GM19238 (cell line): Measurements from ENCODE around the gene TMEM108.

Experiments
- DNase-seq: peaks from one replicate; pipeline ENCODE4 v3.0.0; 2011; ENCODE audit warnings: low spot score; ENCODE audit not compliant: insufficient read length

TMEM108 gene

DNA sequence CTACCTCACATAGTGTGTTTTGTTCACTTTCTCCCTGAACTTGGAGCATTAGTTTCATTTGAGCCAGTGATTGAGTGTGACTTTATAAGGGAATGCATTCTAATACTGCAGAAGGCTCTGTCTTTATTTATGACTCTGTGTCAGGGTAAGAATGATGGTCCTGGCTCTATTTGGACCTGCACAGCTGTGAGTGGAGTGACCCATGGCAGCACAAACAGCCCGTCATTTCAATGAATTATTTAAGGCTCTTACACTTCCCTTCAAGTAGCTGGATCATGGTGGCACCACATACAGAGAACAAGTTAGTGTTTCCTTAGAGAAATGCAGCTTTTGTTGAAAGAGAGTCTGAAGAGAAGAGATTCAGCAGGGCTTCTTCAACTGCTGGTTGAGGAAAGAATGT, 16.4 kb downstream of the TMEM108 start:
- DNase-seq: no peak

DNA sequence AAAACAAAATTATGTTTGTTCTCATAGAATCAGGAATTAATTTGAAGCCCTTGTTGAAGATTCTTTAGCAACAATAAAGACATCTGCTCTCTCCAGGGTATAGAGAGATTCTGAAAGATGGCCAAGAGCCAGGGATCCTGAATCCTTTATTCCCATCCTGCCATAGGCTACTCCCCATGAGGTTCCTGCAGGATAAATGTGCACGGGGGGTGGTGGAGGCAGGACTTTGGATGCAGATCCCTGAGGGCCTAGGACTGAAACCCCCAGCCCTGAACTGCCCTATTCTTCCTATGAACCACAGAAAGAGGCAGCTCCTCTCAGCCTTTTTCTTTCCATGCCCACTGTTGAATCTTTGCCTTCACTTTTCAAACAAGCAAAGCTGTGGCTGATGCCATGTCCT, 17.1 kb downstream of the TMEM108 start:
- DNase-seq: no peak

DNA sequence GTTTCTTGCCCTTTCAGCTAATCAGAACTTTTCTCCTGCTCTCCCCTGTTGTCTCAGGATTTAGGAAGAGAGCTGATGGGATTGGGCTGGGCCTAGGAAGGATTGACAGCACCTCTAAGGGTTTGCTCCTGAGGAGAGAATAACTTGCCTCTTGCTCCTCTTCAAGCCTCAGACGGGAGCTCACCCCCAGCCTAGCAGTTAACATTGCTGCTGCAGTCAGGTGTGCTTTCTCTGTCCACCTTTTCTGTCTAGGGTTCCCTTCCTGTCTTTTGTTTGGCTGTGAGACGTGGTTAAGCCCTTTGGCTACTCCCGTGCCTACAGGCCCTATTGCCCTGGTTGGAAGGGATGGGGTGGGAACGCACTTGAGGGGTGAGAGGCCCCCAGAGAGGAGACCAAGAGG, 20.1 kb downstream of the TMEM108 start:
- DNase-seq: no peak

DNA sequence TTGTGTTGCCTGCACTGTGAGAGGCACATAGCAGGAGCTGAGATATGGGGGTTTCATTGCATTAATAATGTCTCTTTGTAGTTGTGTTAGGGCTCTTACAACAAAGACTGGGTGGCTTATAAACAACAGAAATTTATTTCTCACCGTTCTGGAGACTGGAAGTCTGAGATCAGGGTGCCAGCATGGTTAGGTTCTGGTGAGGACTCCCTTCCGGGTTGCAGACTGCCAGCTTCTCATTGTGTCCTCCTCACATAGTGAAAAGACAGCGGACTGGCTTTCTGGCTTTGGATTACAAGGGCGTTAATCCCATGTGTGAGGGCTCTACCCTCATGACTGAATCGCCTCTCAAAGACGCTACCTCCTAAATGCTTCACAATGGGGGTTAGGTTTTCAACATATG, 20.6 kb downstream of the TMEM108 start:
- DNase-seq: no peak

DNA sequence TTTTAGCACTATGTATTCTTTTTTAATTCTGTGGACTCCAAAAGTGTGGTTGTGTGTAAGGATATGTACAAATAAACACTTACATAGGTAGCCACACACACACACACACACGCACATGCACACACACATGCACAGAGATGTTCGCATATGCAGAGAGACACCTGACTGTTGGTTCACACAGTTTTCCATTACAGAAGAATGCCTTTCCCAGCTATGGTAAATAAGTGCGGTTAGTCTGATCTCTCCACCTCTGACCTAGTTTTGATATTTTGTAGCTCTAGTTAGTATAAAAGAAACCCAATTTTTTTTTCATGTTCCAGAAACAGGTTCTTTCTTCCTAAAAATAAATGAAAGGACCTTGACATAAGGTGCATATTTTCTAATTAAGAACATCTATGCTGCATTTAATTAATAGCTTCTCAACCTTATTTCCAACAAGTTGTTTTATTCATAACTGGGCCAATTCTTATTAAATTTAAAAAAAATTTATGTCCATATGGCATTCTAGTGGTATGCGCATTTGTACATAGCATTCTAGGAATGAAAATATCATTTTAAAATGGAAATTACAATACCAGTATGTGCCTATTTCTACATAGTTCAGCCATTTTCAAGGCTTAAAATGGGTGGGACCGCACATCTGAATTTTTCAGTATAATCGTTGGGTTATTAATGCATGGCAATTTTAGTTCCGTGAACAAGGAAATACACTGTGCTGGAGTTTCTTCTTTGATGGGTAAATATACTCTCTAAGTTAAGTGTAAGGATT, 27.2 kb downstream of the TMEM108 start:
- DNase-seq: no peak

DNA sequence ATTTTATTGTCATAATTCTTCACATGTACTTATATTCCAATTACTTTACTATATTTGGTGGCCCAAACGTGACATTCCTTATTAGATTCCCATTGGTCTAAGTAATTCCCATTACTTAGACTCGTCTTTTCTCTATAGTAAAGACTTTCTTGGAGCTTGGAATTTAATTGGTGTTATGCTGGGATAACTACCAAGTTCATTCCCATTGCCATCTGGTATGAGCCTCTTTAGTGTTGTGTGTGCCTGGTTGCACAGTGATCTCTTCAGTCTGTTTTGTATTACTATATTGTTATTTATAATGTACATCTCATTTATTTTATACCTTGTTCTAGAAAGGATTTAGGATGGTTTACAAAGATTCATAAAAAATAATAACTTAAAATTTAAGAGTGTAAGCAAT, 27.8 kb downstream of the TMEM108 start:
- no peak for DNase-seq

DNA sequence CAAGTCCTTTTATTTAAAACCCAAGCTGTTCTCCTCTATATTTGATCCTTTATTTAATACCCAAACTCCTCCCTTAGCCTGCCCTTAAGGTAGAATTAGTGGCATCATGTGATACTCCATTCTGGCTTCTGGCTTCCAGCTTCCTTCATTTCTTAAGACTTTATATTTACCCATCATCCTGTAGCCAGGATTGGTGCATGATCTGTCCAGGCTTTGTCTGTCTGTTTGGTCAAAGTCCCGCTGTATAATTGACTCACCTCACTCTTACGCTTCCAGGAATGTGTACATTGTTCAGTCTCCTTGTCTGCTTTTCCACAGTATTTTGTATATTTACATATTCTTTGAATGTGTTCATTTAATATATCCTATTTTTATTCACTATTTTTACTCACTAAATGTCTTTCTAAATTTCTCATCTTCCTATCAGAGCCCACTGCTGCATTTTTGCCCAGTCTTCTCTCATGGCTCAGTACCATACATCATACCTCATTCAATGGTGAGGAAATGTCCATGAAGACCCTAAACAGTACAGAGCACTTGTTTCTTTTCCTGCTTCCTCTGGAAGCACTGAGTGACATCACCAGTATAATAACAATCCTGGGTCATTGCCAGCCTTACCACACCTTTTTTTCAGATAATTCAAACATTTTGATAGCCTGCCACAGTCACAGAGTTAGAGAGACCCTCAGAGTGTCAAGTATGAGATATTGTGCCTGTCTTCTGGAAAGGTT, 31.5 kb downstream of the TMEM108 start:
- DNase-seq: no peak

DNA sequence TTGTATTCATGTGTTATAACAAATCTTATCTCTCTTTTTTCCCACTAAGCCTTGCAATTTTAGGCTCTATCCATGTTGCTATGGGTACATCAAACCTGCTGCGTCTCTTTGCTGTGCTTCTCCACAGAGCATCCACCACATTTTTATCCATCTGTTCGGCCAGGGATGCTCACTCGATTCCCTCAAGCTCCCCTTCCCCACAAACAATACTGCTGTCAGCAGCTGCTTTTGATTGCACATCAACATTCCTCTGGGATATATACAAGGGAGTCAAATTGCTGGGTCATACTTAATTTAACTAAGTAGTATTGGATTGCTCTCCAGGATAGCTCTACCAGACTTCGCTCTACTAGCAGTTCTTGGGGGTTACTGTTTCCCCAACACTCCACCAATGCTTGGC, 36.8 kb downstream of the TMEM108 start:
- no peak for DNase-seq

DNA sequence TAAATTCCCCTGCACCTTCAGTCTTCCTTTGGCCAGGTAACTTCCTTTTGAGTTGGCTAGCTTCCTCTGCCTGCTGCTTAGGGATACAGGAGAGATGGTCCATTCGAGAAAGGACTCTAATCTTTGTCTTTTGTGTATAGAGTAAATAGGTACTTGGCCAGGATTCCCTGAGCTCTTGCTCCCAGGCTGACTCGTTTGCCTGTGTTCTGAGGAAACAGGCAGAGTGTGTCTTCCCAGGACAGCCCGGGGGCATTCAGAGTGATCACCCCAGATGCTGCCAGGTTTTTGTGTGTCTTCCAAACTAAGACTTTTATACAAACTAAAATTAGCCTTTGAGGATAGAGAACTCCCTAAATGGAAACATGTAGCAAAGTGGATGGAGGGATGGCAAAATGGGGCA, 39.5 kb downstream of the TMEM108 start:
- no peak for DNase-seq

DNA sequence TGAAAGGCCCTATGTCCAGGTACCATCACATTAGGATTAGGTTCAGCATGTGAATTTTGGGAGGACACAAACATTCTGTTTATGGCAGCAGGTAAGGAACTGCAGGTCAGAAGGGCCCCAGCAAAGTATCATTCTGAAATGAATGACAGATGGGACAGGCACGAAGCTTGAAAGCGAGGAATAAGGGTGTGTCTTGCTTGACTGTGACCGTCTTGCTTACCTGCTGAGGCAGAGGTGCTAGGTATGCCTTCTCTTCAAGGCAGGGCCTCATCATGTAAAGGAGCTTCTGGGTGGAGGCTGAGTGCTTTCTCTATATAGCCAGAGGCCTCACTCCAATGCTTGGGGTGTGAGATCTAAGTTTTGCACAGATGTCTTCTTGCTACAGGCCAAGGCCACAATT, 41.4 kb downstream of the TMEM108 start:
- no peak for DNase-seq

DNA sequence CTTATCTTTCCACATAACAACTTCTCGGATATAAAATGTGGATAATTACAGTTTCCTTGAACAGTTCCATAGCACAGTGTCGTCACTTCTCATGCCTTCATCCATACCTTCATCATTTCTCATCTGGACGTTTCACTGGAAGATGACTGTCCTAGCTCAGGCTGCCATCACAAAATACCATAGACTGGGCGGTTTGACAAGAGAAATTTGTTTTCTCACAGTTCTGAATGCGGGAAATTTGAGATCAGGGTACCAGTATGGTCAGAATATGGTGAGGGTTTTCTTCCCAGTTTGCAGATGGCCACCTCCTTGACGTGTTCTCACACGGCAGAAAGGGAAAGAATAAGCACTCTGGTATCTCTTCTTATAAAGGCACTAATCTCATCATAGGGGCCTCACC, 42.8 kb downstream of the TMEM108 start:
- no peak for DNase-seq

DNA sequence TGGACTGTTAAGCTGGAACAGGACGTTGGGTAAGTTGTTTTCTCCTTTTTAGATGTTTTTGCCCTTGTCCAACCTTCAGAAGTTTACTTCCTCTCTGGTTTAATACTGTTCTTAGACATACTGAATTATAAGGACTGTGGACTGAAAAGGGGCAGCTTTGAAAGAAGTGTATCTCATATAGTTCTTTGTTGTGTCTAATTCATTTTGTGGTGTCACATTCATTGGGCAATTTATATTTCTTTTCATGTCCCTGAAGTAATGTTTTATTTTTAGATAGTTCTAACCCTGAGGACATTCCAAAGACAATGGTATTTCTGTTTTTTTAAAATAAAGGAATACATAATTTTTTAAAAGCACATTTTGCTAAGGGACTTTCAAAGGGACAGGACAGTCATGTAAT, 45.2 kb downstream of the TMEM108 start:
- DNase-seq: no peak

DNA sequence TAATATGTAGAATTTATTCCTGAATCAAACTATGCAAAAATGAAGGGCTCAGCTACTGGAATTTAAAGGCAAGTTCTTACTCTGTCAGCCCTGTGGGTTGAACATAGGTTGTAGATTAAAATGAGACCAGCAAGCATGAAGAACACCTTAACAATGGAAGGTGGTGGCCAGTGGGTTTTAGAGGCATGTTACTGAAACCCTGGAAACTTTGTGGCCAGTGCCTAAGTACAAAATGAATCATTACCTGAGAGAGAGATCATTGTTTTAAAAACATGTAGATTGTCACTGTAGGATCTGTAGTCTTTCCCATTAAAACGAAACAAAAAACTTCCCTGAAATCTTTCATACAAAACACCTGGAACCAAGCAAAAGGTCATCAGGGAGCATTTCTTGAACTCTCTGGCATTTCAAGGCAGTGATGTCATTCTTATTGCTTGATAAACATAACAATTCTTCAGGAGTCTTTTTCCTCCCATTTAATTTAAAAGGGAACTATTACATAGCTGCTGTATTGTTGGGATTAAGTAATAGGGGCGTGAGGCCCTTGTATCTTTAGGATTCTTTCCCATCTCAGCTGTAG, 51.8 kb downstream of the TMEM108 start:
- no peak for DNase-seq

DNA sequence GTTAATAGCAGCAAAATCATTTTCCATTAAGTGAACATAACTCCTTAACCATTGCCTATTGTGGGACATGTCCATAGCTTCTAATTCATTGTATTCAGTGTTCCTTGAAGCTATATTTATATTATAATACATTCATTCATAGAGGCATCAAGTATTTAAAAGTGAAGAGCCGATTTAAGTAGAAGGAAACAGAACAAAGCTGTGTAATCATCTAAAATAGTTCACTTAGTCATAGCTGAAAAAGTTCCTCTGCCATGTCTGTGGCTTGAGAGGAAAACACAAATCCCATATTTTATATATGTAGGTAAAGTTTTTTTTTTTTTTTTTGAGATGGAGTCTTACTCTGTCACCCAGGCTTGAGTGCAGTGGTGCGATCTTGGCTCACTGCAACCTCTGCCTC, 54.5 kb downstream of the TMEM108 start:
- no peak for DNase-seq

DNA sequence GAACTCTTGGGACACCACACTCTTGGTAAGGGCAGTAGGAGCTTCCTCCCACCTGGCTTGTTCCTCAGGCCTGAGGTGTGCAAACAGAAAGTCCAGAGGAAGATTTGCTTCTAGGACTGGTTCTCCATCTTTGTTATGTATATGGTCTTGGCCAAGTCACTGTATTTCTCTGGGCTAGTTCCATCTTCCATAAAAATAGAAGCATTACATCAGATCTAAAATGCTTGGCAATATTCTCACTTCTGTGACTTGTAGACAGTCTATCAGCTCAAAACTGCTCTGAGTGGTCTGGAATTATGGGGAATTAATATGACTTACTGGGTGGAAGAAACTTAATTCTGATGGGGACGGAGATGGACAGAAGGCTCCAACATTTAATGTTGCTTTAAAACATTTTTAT, 55.2 kb downstream of the TMEM108 start:
- DNase-seq: no peak

DNA sequence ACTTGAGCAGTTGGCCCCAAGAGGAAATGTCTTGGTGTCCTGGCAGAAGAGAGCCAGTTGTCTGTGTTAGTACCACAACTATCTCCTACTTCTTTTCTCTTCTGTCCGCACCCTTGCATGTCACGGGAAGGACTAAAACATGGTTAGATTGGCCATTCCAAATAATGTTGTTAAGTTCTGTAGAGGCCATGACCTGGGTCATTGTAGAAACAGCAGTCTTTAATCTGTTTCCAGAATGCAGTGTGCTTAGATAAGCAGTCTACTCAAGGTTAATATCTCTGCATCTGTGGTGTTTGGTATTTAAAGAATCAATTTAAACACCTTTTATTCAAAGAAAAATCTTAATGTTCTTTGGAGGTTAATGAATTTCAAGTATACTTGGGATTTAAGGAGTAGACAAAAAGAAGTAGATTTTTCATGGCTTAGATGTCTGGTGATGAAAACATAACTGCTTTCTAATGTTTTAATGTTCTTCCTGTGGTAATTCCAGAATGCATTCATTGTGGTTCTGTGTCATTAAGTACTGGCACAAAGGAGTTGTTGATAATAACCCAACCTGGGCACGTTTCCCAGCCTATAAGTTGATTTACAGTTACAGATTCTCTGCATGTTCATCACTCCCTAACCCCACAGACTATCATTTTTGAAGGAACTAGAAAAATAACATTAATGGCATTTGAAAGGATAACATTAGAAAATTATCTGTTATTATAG, 58.9 kb downstream of the TMEM108 start:
- no peak for DNase-seq

DNA sequence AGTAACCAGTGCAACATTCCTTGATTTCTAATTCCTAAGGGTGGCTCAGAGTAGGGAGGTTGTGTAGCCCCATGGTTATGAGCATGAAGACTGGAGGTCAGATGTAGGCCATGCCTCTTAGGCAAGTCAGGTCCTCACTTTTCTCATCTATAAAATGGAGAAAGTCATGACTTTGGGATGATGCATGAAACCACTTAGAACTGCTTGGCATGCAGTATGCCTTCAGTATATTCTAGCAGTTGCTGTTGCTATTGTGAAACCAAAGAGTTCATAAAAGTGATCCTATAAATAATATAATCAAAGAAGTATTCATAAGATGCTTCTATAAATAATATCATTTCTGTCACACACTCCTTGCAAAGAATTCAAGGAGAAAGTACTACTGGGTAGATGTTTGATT, 65.5 kb downstream of the TMEM108 start:
- DNase-seq: no peak

DNA sequence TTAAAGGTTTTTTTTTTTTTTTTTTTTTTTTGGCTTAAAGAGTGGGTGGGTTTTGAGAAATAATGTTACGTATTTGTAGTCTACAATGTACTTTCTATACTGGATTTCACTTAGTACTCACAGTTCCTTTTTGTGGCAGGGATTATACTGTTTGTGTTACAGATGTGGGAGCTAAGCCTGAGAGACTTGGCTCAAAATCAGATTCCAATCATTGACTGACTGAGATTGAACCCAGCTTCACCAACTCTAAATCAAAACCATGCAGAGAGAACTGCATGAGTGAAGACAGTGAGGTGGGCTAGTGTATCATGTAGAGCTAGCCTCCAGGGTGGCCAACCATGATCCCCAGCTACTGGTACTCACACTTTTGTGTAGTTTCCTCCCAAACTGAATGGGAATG, 68.0 kb downstream of the TMEM108 start:
- no peak for DNase-seq

DNA sequence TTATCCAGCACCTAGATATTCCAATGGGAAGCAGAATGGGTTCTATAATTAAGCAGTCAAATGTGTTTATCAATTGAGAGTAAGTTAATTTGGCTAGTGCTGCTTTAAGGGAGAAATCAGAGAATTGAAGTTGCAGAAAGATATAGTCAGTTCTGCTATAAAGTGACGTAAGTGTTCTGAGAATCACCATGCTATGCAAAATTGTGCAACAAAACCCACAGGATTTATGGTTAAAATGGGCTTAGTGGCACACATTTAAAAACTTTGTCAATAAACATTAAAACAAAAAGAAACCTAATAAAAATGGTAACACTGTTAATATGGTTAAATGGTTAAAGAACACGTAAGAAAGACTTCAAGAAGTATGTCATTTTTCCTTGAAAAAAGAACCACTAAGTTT, 74.5 kb downstream of the TMEM108 start:
- DNase-seq: no peak

DNA sequence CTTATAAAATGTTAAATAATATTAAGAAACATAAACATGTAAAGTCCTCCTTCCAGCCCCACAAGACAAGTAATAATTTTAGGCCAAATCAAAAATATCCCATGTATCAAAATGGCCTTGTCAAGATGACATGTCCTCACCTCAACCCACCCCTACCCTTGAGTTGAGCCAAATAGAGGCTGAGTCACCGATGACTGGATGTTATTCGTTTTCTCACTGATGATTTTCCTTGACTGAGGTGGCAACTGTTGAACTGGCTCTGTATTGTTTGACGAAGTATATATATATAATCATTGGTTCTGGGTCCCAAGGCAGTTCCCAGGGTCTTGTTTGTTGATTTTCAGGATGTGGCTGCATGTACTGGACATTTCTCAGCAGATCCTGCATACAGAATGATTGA, 75.3 kb downstream of the TMEM108 start:
- DNase-seq: no peak

DNA sequence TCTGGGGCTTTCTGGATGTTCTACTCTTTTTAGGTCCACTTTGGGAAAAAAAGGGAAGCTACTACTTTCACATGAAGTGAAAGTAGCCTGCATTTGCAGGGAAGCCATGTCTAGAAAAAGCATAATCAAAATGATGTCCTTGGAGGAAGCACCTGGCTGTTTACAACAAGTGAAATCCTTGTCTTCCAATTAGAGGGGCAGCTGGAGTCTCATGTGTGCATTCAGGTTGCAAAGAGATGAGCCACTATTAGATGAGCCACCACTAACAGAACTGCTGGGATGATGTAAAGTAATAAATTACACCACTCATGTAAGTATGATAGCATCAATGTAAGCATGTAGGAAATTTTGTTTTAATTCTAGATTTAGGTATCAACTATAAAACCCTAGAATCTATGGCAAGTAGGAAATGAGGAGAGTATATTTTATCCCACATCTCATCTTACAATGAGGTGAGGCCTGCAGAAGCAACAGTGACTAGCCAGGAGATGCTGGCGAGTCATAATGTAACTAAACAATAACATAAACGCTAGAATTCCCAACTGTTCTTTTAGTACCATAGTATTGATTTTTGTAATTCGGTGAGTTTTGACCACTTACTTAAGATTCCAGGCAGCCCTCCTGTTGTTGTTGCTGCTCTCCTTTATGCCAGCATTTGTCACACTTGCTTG, 75.9 kb downstream of the TMEM108 start:
- DNase-seq: no peak

DNA sequence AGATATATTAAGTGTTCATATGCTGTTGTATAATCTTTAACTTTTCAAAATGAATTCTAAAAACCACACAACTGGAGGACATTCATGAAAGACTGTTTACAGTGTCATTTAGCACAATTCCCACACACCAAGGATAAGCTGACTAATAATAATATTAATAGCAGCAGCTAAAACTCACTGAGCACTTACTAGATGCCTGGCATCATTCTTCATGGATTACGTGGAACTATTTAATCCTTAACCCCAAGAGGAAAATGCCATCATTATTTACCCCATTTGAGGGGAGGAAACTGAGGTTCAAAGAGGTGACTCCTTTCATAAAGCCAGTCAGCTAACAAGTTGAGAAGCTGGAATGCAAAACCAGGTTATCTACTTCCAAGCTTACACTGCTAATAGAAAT, 77.0 kb downstream of the TMEM108 start:
- DNase-seq: no peak
